Measurements from ENCODE around the gene DEFB116.

DNA sequence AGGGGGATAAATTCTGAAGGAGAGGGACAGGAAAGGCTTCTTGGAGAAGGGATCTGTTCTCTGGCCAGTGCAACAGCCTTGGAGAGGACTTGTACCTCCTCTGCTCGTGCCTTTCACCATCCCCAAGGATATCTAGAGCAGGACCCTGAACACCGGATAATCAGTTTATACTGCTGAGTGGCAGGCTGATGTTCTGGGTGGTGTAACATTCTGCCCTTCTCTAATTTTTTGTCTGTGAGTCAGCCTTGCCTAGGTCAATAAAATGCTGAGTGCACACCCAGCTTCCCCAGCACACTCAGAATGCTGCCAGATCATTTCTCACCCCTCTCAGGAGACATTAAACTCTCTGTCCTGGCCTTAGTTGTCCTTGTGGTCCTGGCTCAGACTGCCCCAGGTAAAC, 51.0 kb downstream of the DEFB116 start, which contains the start of gene DEFB115:
- no peak for TF ChIP-seq TAF1 (IDR thresholded peaks at IDR 0.05; ENCODE audit: low read depth, low read length)
- TF ChIP-seq POLR2A (IDR thresholded peaks at IDR 0.05; ENCODE audit: low read depth, low read length): no peak
- TF ChIP-seq POLR2AphosphoS5 (IDR thresholded peaks at IDR 0.05; ENCODE audit: low read depth, low read length): no peak
